Superior temporal gyrus (tissue), 1 donor: Measurements from ENCODE around the gene ABCB1.

Experiments used
- DNase-seq: peaks from one replicate; pipeline ENCODE4 v3.0.0-alpha.2; 2016; ENCODE audit errors: extremely low spot score

ABCB1 gene

DNA sequence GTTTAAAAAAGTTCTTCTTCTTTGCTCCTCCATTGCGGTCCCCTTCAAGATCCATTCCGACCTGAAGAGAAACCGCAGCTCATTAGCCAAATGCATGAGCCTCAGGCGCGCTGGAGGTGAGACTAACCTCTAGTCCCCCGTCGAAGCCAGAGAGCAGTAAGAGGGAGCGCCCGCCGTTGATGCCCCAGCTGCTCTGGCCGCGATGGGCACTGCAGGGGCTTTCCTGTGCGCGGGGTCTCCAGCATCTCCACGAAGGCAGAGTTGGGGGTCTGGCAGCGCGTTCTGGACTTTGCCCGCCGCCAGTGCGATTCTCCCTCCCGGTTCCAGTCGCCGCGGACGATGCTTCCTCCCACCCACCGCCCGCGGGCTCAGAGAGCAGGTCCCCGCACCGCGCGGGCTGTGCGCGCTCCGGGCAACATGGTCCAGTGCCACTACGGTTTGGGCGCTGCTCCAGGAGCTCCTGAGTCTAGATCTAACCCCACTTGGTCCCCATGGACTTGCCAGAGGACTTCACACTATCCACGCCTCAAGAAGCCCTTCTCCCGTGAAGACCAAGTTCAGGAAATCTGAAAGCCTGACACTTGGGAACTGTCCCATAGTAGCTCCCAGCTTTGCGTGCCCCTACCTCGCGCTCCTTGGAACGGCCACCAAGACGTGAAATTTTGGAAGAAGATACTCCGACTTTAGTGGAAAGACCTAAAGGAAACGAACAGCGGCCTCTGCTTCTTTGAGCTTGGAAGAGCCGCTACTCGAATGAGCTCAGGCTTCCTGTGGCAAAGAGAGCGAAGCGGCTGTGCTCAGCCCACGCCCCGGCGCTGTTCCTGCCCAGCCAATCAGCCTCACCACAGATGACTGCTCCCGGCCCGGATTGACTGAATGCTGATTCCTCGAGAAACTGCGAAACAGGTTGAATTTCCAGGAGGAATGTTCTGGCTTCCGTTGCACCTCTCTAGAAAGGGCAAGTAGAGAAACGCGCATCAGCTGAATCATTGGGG, at the start of gene ABCB1:
ABCB1 (minus strand) TSS at position 755 of the 995 bp plus-strand sequence; CDS start at position 55, 700 bp downstream.
- peak; percentile 57 for DNase-seq

DNA sequence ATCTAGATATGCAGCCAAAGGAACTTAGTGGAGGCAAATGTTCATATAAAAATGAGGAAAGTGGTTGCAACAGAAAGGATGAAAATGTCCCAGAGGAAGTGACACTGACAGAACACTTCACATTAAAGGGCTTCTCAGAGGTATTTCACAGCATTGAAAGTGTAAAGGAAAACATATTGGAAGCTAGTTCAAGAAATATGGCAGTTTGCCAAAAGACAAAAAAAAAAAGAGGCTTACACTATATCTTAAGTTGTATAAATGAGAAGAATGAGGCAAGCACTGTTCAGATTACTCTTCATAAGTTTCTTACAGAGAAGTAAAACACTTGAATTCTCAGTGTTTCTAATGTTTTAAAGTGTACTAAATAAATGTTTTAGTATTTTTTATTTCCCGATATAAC, 47.6 kb upstream of the ABCB1 start:
- no peak for DNase-seq

DNA sequence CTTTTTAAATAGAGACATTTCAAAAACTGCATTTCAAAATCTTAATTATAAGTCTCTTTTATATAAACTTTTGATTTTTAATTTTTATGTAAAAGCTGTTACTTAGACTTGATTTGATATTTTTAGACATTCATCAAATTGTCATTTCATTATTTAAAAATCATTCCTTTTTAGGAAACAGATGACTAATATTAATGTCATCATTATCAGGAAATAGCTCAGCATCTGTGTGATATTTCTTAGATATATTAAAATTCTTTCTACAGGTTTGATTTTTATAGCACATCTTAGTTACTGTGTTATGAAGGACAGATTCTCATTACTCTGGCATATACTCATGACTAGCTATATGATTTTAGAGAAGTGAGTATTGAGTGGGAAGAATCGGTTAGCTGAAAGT, 44.8 kb upstream of the ABCB1 start:
- no peak for DNase-seq

DNA sequence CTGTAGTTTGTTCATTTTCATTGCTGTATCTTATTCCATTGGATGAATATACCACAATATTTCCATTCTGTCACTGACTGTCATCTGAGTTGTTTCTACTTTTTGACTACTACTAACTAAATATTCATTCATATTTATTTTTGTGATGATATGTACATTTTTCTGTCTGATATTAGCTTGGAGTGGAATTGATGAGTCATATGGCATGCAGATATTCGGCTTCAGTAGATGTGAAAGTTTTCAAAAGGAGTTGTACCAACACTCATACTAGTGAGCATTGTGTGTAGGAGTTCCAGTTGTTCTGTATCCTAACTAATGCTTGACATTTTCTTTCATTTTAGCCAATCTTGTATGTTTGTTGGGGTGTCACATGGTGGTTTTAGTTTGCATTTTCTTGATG, 35.2 kb upstream of the ABCB1 start:
- DNase-seq = no peak

DNA sequence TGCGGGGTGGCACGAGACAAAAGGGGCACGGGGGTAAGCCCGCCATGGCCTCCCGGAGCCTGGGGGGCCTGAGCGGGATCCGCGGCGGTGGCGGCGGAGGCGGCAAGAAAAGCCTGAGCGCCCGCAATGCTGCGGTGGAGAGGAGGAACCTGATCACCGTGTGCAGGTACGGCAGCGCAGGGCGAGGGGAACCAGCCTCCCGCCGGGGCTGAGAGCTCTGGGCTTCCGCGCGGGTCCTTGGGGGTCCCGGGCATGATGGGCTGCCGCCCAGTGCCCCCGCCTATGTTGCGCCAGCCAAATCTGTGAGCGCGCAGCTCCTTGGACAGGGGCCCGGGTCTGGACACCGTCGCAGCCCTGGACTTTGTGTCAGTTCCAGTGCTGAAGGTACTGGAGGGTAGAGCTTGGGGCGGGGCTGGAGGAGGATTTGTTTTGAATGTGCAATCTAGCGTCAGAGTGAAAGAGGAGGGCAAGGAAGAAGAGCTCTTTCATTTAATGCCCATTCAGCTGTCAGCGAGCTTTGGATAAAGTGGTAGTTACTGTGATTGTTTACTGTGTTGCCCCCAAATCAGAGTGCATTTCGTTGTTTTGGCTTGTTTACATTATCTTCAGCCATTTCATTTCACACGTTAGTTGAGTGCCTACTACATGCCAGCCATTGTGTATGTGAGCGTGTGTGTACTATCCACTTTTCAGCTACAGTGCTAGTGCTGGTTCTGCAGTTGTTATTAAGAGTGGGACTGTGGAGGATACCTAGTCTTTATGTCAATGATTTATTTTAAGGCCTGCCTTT, 28.3 kb upstream of the ABCB1 start:
- DNase-seq = peak; percentile 34

DNA sequence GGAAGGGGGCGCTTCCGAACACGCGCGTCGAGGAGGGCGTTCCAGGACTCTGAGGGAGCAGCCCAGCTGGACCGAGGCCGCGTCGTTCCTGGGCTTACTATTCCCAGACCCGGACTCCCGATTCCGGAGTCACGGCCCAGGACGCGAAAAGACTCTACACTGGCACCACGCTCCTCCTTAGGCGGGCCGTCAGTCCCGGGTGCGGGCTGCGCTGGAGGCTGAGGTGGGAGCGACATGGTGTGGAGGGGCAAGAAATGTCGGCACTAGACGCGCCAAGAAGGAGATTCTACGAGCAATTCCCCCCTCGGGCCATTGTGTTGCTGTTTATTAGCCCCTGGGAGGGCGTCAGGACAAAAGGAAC, 26.9 kb upstream of the ABCB1 start:
- no peak for DNase-seq

DNA sequence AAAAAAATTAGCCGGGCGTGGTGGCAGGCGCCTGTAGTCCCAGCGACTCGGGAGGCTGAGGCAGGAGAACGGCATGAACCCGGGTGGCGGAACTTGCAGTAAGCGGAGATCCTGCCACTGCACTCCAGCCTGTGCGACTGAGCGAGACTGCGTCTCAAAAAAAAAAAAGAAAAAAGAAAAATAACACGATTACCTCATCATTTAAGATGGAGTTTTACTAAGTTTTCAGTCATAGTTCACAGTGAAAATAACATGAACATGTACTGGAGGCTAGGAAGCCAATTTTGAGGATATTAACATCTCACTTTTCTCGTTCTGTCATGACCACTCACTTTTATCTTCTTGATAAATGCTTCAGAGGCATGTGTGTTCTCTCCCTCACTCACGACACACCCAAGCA, 24.4 kb upstream of the ABCB1 start:
- DNase-seq = no peak

DNA sequence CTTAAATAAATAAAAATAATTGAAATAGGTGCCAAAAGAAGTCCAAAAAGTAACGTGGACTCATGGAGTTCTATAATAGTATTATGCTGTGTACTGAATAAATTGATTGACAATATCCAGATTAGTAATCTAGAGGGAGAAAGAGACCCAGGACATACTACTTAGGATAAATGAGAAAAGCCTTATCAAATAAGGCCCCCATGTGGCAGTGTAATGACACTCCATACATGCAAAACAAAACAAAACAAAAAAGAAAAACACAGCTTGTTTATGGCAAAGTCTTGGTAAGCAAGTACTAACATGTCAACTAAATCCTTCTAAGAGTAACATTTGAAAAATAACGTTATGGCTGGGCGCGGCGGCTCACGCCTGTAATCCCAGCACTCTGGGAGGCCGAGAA, 23.9 kb upstream of the ABCB1 start:
- no peak for DNase-seq

DNA sequence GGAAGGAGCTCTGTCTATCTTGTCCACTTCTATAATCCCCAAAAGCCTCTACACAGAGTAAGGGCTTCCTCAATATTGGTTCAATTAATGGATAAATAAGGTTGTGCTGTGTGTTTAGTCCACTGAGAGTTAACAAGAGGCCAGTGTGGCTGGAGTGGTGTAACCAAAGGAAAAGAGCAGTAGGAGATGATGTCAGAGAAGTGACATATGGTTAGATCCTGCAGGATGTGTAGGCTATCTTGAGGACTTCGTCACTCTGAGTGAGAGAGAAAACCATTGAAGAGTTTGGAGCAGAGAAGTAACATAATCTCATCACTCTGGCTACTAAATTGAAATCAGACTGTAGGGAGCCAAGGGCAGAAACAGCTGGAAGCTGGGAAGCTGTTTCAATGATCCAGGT, 14.5 kb upstream of the ABCB1 start:
- DNase-seq = no peak

DNA sequence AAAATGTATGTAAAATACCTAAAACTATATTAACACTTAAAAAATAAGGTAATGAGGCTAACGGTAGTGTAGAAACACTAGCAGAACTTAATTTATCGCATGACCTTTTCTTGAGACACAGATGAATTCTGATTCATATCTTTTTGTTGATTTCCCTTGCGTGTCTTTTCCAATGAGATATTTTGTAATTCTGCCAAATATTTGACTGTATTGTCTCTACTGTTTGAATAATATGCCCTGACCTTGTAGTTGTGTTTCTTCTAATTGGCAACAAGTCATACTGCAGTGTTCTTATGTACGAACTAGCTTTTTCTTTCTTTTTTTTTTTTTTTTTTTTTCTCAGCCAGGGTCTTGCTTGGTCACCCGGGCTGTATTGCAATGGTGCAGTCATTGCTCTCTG, 9.2 kb upstream of the ABCB1 start:
- DNase-seq = no peak

DNA sequence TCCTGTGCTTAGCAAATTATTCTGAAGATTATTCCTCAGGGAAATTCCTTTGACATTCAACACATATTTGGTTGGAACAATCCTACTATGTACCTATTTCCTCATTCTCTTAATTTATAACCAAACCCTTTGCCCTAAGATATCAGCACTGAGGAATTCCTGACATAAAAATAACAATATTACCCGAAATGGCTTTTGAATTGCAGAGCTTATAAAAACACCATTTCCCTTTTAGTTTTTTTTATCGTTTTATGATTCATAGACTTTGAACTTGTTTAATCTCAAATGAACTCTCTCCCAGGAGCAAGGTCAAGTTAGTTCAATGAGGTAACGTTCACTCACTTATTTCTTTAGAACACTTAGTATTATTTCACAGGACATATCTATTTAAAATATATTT, 7.7 kb upstream of the ABCB1 start:
- DNase-seq = no peak

DNA sequence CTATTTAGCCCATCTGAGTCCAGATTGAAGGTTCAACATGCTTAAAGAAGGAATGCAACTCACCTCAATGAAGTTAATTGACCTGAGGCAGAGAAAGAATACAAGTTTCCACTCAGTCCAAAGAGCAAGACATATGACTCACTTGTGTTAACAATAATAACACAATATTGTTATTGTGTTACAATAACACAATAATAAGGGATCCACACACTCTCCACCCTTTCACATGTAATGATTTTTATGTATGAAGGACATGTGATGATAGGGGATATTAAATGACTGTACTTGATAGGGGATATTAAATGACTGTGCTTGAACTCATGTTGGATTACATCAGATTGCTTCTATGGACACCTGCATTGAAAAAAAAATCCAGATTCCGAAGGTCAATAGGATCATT, 3.6 kb upstream of the ABCB1 start:
- DNase-seq = no peak

DNA sequence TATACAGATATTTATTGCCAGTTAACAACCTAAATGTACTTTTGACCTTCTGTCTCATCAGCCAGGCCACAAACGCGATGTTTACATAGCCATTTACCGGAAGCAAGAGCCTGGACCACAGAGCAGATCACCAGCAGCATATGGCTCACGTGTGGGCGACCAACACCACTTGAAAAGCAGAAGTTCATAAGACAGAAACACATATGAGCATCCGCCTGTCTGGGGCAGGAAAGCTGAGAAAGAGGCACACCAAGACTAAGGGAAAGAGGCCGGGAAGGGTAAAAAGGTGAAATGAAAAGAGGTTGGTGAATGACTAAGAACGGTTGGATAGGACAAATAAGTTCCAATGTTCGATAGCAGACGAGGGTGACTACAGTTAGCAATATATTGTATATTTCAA, 1.3 kb downstream of the ABCB1 start:
- no peak for DNase-seq

DNA sequence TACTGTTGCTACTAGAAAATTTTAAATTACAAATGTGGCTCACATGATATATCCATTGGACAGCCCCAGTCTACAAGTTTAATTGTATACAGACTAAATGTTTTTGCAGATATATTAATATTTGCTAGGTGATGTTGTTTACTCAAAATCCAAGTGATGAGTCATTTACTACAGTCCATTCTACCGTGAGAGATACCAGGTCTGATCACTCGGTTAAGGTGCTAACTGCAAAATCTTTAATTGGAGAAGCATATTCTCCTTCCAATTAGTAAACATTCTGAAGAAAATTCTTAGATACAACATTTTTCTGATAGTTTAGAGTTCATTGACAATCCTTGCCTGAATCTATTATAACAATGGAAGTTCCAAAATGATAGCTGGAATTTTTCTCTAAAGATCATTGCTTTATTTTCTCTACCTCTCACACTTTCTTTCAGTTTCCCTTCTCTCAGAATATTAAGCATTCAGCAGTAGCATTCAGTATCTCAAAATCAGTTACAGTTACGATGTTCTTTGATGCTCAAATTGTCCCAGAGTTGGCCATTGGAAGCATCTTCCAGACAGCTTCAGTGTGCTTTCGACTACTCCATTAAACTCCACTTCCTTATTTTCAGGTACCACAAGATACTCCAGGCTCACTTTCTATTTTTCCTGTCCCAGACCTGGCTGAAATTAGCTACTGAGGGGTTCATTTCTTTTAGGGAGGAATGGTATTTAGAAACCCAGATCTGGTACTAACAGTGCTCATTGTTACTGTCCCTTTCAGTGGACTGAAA, 2.3 kb downstream of the ABCB1 start:
- no peak for DNase-seq

DNA sequence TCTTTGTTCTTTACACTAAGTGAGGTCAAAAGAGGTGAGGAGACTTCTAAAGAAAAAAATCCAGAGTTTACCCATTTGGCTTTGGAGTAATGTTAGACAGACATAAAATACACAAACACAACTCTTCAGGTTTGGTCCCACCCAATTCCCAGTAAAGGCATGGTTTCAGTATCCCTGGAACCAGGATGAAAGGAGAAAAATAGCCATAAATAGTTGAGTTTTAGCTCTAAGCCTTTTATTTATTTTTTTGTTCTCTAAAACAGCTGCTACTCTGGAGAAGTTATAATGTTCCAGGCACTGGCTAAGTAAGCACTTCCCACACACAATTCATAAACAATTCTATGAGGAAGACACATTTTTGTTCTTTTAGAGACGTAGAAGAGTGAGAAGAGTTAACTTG, 4.0 kb downstream of the ABCB1 start:
- no peak for DNase-seq

DNA sequence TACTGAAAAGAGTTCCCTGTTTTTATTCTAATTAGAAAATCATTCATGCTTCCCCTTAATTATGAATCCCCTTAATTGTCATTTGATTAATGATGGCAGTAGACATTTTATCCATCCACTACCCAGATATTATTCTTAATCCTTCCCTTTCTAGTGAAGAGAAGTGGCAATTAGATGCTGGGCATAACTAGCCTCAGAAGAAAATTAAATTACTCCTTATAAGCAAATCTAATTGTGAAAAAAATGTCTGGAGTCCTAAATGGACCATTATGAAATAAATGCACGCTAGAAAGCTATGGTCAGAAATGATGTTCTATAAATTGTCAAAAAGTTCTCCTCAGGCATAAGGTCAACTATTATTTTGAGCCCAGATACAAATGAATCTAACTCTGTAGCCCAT, 4.5 kb downstream of the ABCB1 start:
- DNase-seq = no peak

DNA sequence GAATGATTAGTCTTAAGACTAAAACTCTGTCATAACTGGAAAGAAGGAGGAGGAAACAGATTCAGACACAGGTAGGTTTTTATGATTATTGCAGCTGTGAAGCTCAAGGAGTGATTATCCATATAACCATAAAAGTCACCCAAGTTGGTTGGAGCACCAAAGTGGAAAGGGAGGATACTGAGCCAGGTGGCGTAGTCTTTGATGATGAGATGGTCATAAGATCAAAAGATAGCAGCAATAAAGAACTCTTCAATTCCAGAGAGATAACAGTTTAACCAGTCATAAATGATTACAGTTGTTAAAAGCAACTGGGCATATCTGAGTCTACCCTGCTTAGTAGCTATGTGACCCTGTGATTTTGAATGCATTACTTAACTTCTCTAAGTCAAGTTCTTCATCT, 8.4 kb downstream of the ABCB1 start:
- DNase-seq = no peak

DNA sequence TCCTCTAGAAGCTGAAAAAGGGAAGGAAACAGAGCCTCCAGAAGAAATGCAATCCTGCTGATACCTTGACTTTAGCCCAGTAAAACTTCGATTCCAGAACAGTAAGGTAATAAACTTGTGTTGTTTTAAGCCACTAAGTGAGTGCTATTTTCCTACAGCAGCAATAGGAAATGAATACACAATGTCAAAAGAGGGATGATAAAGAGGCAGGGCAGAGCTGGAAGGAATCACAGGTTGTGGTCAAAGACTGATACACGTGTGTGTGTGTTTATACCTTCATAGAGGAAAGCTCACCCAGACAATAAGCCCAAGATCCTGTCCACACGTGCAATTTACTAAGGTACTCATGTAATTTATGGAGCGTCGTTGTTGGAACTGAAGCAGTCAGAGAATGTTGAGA, 9.5 kb downstream of the ABCB1 start:
- no peak for DNase-seq

DNA sequence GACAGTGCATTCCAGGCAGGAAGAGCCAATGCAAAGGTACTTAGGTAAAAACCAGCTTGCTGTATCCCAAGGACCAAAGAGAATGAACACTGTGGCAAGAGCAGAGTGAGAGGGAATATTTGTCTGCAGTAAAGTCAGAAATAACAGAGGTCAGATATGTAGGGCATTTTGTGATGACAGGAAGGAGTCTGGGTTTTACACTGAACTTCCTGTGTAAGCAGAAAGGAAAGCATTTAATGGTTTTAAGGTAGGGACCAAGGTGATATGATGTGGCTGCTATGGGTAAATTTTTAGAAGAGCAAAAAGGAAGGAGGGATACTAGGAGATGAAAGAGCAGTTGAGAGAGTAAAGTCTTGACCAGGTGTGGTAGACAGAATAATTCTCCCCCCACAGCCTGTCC, 10.1 kb downstream of the ABCB1 start:
- DNase-seq = no peak

DNA sequence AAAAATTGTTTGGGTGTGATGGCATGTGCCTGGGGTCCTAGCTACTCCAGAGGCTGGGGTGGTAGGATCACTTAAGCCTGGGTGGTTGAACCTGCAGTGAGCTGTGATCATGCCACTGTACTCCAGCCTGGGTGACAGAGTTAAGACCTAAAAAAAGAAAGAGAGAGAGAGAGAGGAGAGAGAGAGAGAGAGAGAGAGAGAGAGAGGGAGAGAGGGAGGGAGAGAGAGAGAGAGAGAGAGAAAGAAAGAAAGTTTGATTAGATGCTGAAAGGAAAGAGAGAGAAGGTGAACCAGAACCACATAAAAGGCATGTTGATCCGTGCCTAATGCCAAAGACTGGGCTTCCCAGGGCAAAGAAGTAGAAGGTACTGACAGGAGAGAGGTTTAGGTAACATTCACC, 11.1 kb downstream of the ABCB1 start:
- DNase-seq = no peak

DNA sequence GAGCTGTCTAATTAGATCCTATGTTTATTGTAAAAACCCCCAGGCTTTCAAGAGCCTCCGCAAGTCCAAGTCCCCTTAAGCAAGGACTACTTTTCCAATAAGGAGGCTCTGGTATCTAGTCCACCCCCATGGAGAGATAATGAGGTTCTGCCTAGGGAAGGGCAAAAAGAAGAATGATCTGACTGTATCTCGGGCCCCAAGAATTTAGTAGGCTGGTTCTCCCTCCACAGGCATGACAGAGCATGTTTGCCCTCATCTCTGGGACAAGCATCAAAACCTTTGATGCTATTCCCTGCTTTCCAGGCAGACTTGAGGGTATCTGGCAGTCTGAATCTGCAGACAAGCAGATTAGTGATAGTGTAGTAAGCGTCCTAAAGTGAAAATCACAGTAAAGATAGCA, 19.0 kb downstream of the ABCB1 start:
- DNase-seq = no peak

DNA sequence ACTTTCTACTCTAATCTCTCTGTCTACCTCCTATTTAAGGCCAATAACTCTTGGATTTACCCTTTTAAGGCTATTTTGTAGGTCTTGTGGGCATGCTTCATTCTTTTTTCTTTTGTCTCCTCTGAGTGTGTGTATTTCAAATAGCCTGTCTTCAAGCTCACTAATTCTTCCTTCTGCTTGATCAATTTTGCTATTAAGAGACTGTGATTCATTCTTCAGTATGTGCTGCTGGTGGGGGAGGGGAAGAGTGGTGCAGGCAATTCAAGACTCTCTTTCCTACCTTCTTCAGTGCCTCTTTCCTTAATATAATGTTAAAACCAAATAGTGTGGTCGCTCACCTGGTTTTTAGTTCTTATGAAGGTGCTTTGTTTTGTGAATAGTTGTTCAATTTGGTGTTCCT, 20.0 kb downstream of the ABCB1 start:
- no peak for DNase-seq
